Right lobe of liver (tissue), 4 donors: ENCODE data around the gene LCN10.

Source experiments
- CTCF ChIP-seq, 4 donors: fragments of 200-600 bp in 3 of 4; fragments of 450-650 bp in 1 of 4; IDR thresholded peaks; one replicate each; pipeline versions ENCODE4 v1.5.1 to v1.8.0; 2016 to 2022; ENCODE audit warnings: antibody characterized with exemption in 4 of 4, mild to moderate bottlenecking in 2 of 4
- POLR2A ChIP-seq: fragments of 450-650 bp; IDR thresholded peaks from one replicate; pipeline ENCODE4 v1.6.1; 2017; ENCODE audit warnings: antibody characterized with exemption, mild to moderate bottlenecking
- donor health status: DM: no; HTN: no; CAD: no.
- donor health status: DM: no; HTN: no; CAD: no.
- donor health status: DM: no; HTN: yes; CAD: no.

- no peak for TF ChIP-seq CTCF (IDR thresholded peaks at IDR 0.05)
- TF ChIP-seq POLR2A = no peak
Measured at GRCh38 chr9:136734837-136735496, 7.8 kb downstream of the LCN10 start.
